HuH-7.5 (cell line): ENCODE results near the gene PMCH.
"Not testable (repeated sequence)": the region's sequence is repeated elsewhere in the genome, so short reads cannot be mapped to it uniquely, and the experiment has no call there.

Experiments
- DNase-seq: peaks from one replicate; pipeline ENCODE4 v3.0.0; 2011; ENCODE audit warnings: low spot score

The PMCH gene

GRCh38 chr12:102197789-102198188 is at the start of gene PMCH:
Gene PMCH (minus strand): TSS chr12:102197833. CDS start chr12:102197770, 63 bp downstream.
- no peak for DNase-seq

- not testable (repeated sequence) for DNase-seq
Observed at GRCh38 chr12:102240859-102241258, 43.2 kb upstream of the PMCH start.

- DNase-seq: no peak
Observed at GRCh38 chr12:102234599-102234998, 37.0 kb upstream of the PMCH start.

- no peak for DNase-seq
Observed at GRCh38 chr12:102232446-102232845, 34.8 kb upstream of the PMCH start.

- no peak for DNase-seq
Observed at GRCh38 chr12:102232036-102232435, 34.4 kb upstream of the PMCH start.

- DNase-seq: no peak
Observed at GRCh38 chr12:102227954-102228353, 30.3 kb upstream of the PMCH start.

GRCh38 chr12:102220736-102221135 is 23.1 kb upstream of the PMCH start:
- no peak for DNase-seq

GRCh38 chr12:102215992-102216691 is 18.5 kb upstream of the PMCH start:
- DNase-seq: no peak

GRCh38 chr12:102204025-102204424 is 6.4 kb upstream of the PMCH start:
- DNase-seq: no peak

GRCh38 chr12:102202556-102202955 is 4.9 kb upstream of the PMCH start:
- DNase-seq: no peak

- DNase-seq: no peak
Observed at GRCh38 chr12:102201436-102202061, 3.9 kb upstream of the PMCH start.

- DNase-seq: no peak
Observed at GRCh38 chr12:102195826-102196225, 1.8 kb downstream of the PMCH start.

- DNase-seq: no peak
Observed at GRCh38 chr12:102182635-102183034, 15.0 kb downstream of the PMCH start.

GRCh38 chr12:102174761-102175160 is 22.9 kb downstream of the PMCH start:
- no peak for DNase-seq

- DNase-seq: no peak
Observed at GRCh38 chr12:102174117-102174516, 23.5 kb downstream of the PMCH start.

GRCh38 chr12:102172436-102172835 is 25.2 kb downstream of the PMCH start:
- no peak for DNase-seq

- DNase-seq: no peak
Observed at GRCh38 chr12:102171951-102172350, 25.7 kb downstream of the PMCH start.

GRCh38 chr12:102169922-102170621 is 27.6 kb downstream of the PMCH start:
- DNase-seq: peak; percentile 7

GRCh38 chr12:102167821-102168604 is 29.6 kb downstream of the PMCH start:
- no peak for DNase-seq

- DNase-seq: no peak
Observed at GRCh38 chr12:102163383-102163782, 34.2 kb downstream of the PMCH start.

GRCh38 chr12:102155206-102155605 is 42.4 kb downstream of the PMCH start:
- DNase-seq: not testable (repeated sequence)

GRCh38 chr12:102147062-102147587 is 50.5 kb downstream of the PMCH start:
- not testable (repeated sequence) for DNase-seq
